ENCODE data around the gene SEC61B.

GRCh38 chr9:99249619-99250018 lies 27.5 kb downstream of the SEC61B start:
- TF ChIP-seq EZH2 (IDR thresholded peaks at IDR 0.05; ENCODE audit: low read depth, unreplicated experiment): no peak
- no peak for TF ChIP-seq CTCF (conservative IDR thresholded peaks at IDR 0.05; ENCODE audit: low read depth in 2 of 2)
- TF ChIP-seq CREB1 (CRISPR knock-in tag; IDR thresholded peaks at IDR 0.05; ENCODE audit: low read depth): no peak
- TF ChIP-seq EZH2phosphoT487 (IDR thresholded peaks at IDR 0.05; ENCODE audit: unreplicated experiment): no peak
- TF ChIP-seq REST (IDR thresholded peaks at IDR 0.05; ENCODE audit: unreplicated experiment): no peak
- TF ChIP-seq POLR2AphosphoS5 (IDR thresholded peaks at IDR 0.05; ENCODE audit: low read depth): no peak
- TF ChIP-seq ZNF114 (CRISPR knock-in tag; IDR thresholded peaks at IDR 0.05): no peak
- no peak for TF ChIP-seq JUNB (IDR thresholded peaks at IDR 0.05; ENCODE audit: unreplicated experiment)
